Hematopoietic multipotent progenitor cell treated with erythropoietin and hydrocortisone succinate and interleukin-3 and kit ligand, for 8 days (in vitro differentiated cells): Measurements from ENCODE around the gene GAPVD1.
"Not testable (repeated sequence)": the region's sequence is repeated elsewhere in the genome, so short reads cannot be mapped to it uniquely, and the experiment has no call there.

Experiments used
- DNase-seq: peaks from one replicate; pipeline ENCODE4 v3.0.0-alpha.2; 2015

Gene GAPVD1

GRCh38 chr9:125261501-125262293 is at the start of gene GAPVD1:
TSS of gene GAPVD1 (plus strand) at chr9:125261826. CDS start at chr9:125298922, 37,096 bp downstream.
- DNase-seq, result peak; percentile 94

- no peak for DNase-seq
These were observed 47.4 kb upstream of the GAPVD1 start for GRCh38 chr9:125214186-125214585.

- no peak for DNase-seq
These were observed 43.0 kb upstream of the GAPVD1 start for GRCh38 chr9:125218621-125219020.

GRCh38 chr9:125224858-125225257 is 36.8 kb upstream of the GAPVD1 start:
- not testable (repeated sequence) for DNase-seq

DNA sequence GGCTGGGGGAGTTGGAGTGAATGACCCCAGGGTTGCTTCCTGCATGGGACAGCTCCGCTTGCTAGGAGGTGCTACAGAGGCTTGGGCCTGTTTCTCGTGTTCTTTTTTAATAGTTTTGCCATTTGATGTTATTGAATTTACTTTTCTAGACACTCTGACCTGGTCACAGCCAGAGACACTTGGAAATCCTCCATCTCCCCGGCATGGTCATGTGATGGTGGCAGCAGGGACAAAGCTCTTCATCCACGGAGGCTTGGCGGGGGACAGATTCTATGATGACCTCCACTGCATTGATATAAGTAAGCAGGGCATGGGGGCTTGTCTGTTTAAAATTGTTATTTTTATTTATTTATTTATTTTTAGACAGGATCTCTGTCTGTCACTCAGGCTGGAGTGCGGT is 33.9 kb upstream of the GAPVD1 start:
- DNase-seq, result no peak

DNA sequence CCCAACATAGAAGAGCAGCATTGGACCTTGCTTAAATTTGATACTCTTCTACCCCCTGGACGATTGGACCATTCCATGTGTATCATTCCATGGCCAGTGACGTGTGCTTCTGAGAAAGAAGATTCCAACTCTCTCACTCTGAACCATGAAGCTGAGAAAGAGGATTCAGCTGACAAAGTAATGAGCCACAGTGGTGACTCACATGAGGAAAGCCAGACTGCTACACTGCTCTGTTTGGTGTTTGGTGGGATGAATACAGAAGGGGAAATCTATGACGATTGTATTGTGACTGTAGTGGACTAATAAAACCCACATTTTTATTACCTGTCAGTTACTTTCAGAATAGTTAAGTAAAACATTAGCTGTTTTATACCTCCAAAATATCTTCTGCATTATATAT is 27.9 kb upstream of the GAPVD1 start:
- peak; percentile 13 for DNase-seq

- not testable (repeated sequence) for DNase-seq
These were observed 27.5 kb upstream of the GAPVD1 start for GRCh38 chr9:125234099-125234498.

DNA sequence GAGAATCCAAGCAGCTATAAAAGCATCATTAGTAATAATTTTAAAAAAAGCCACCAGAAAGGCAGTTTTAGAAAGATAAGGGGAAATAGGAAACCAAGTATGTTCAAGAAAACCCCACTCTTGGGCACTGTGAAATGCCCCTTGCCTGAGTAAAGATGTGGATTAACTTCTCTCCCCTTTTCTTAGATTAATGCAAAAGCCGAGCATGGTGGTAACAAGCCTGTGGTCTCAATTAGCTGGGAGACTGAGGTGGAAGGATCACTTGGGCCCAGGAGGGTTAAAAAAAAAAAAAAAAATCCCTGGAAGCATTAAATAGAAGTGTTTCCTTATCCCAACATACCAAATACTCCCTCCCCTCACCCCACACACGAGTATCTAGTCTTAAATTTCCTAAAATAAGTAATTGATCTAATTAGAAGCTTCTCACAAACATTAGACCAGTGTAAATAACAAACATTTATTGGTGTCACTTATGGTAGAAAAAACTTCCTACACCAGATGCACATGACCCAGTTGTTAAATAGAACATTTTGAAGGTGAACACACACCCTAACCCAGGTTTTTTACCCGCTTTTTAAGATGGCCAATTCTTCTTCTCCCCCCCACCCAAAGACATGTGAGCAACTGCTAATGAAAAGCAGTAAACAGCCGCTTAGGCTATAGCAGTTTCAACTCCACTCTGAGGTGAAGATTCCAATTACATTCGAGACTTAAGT is 25.7 kb upstream of the GAPVD1 start:
- peak; percentile 6 for DNase-seq

DNA sequence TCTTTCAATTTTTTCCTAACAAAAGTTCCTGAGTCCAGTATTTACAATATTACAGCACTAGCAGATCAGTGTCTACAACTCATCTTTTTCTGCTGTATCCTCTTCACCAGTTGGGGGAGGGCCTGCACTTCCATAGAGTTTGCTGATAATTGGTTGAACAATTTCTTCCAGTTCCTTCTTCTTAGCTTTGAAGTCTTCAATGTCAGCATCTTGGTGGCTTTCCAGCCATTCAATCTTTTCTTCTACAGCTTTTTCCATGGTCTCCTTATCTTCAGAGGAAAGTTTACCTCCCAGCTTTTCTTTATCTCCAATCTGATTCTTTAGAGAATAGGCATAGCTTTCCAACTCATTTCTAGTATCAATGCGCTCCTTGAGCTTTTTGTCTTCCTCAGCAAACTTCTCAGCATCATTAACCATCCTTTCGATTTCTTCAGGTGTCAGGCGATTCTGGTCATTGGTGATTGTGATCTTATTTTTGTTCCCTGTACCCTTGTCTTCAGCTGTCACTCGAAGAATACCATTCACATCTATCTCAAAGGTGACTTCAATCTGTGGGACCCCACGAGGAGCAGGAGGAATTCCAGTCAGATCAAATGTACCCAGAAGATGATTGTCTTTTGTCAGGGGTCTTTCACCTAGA is 25.0 kb upstream of the GAPVD1 start:
- not testable (repeated sequence) for DNase-seq

DNA sequence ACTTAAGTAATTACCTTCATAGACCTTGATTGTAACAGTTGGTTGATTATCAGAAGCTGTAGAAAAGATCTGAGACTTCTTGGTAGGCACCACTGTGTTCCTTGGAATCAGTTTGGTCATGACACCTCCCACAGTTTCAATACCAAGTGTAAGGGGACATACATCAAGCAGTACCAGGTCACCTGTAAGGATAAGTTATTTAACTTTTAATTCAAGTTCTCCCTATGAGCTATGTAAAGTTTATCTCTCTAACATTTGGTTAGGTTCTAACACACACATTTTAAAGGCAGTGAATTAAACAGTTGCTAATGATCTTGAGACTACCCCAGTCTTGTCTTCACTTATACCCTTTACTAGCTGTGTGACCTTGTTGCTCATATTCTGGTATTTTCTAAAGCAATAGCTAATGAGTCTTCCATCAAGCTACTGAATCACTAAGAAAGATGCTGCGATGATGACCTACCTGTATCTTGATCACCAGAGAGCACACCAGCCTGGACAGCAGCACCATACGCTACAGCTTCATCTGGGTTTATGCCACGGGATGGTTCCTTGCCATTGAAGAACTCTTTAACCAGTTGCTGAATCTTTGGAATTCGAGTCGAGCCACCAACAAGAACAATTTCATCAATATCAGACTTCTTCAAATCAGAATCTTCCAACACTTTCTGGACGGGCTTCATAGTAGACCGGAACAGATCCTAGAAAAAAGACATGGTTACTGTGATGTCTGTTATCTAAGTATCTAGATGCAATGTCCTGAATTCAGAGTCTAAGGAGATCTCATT is 23.3 kb upstream of the GAPVD1 start:
- no peak for DNase-seq

DNA sequence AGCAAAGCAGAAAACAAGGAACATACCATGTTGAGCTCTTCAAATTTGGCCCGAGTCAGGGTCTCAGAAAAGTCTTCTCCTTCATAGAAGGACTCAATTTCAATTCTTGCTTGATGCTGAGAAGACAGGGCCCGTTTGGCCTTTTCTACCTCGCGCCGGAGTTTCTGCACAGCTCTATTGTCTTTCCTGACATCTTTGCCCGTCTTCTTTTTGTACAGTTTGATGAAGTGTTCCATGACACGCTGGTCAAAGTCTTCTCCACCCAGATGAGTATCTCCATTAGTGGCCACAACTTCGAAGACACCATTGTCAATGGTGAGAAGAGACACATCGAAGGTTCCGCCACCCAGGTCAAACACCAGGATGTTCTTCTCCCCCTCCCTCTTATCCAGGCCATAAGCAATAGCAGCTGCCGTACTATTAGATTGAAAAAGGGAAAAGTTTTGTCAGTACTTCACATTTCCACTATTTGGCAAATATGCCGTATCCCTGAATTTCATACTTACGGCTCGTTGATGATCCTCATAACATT is 22.6 kb upstream of the GAPVD1 start:
- DNase-seq, result no peak

GRCh38 chr9:125239631-125240597 is 21.7 kb upstream of the GAPVD1 start:
- DNase-seq, result no peak

DNA sequence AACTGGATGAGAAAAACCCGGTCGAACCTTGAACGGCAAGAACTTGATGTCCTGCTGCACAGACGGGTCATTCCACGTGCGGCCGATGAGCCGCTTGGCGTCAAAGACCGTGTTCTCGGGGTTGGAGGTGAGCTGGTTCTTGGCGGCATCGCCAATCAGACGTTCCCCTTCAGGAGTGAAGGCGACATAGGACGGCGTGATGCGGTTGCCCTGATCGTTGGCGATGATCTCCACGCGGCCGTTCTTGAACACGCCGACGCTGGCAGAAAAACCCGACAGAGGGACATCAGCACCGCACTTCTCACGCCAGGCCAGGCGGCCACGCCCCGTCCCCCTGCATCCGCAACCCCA is 21.0 kb upstream of the GAPVD1 start:
- DNase-seq, result peak; percentile 56

DNA sequence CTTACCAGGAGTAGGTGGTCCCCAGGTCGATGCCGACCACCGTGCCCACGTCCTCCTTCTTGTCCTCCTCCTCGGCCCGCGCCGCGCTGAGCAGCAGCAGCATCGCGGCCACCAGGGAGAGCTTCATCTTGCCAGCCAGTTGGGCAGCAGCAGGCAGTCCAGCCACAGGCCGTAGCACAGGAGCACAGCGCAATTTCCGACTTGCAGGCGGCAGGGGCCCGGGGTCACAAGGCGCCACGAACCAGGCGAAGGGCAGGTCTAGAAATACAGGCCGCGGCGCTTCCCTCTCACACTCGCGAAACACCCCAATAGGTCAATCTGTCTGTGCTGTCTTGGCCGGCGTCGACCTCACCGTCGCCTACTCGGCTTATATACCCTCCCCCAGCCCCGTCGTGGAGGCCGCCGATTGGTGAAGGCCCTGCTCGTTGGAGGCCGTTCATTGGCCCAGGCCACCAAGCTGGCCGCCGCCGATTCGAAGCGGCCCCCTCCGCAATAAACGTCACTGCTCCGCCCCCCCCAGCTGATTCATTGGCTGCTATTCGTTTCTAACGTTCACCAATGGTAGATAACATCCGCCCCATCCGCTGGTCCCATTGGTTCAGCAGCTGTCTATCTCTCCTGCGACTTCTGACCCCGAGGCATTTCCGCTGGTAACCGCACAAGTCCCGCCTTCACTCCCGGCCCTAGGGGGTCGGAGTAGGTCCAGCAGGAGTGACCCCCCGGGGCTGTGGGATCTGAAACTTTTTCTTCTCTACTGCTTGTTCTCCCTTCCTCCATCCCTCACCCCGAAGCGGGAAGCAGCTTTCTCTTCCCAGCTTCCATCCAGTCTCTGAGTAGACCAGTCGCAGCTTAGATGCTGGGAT is 20.4 kb upstream of the GAPVD1 start, which contains the start of gene HSPA5:
HSPA5 (minus strand) TSS at position 344 of the 863 bp plus-strand sequence; CDS start at position 127, 217 bp downstream.
- DNase-seq, result peak; percentile 99

- DNase-seq, result peak; percentile 14
These were observed 19.5 kb upstream of the GAPVD1 start for GRCh38 chr9:125241863-125242739.

- no peak for DNase-seq
These were observed 17.8 kb upstream of the GAPVD1 start for GRCh38 chr9:125243792-125244260.

- DNase-seq, result no peak
These were observed 15.4 kb upstream of the GAPVD1 start for GRCh38 chr9:125246261-125246667.

DNA sequence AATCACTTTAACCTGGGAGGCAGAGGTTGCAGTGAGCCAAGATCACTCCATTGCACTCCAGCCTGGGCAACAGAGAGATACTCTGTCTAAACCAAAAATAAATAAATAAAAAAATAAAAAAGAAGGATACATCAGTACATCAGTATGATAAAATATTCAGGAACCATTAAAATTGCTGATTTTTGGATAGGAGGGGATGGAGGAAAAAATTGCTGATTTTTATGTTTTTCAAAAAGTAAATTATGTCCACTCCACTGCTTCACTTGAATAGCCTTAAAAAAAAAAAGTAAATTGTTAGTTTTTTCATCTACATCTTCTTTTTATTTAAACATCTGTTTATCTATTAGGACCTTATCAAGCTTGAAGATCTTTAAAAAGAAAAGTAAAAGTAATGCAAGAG is 7.4 kb upstream of the GAPVD1 start:
- DNase-seq, result no peak

DNA sequence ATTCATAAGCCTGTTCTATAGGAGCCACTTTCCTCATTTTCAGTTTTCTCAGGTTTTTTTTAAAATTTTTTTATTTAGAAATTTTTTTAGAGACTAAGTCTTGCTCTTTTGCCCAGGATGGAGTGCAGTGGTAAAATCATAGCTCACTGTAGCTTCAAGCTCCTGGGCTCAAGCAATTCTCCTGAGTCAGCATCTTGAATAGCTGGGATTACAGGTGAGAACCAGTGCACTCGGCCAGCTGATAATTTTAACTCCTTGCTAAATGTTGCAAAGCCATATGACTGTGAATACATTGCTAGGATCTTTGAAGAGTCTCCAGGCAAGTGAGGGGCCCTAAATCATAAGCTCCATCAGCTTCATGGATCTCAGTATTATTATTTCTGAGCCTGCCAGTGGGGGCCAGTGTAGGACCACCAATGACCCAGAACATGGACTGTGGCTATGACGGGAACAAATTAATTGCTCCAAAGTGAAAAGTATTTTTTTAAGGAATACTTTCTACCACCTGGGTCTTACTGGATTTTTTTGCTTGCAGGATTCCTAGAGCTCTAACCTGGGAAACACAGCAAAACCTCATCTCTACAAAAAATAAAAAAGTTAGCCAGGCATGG is 5.7 kb upstream of the GAPVD1 start:
- DNase-seq, result peak; percentile 55
